Tibial artery (tissue), 4 donors: ENCODE results near the gene TEKT2.

Experiments
- DNase-seq, 2 donors: peaks; one replicate each; pipeline ENCODE4 v3.0.0-alpha.2; 2019
- H3K27ac ChIP-seq, 2 donors: fragments of 200-600 bp; sonication (generic) in 1 of 2; 1 replicate in 1 of 2; 2 replicates in 1 of 2; pipeline ENCODE4 v1.5.1; 2018 to 2019; ENCODE audit warnings: mild to moderate bottlenecking in 1 of 2
- H3K27me3 ChIP-seq, 2 donors: fragments of 200-600 bp; sonication (generic) in 1 of 2; one replicate each; pipeline versions ENCODE4 v1.5.1 to v1.6.0; 2016 to 2019
- H3K36me3 ChIP-seq, 3 donors: fragments of 200-600 bp; sonication (generic) in 2 of 3; one replicate each; pipeline ENCODE4 v1.5.1; 2016 to 2019; ENCODE audit warnings: mild to moderate bottlenecking in 2 of 3
- H3K4me1 ChIP-seq, 4 donors: fragments of 200-600 bp; sonication (generic) in 2 of 4; 1 replicate in 3 of 4; 2 replicates in 1 of 4; pipeline ENCODE4 v1.5.1; 2016 to 2019
- H3K4me3 ChIP-seq, 2 donors: fragments of 200-600 bp; sonication (generic) in 1 of 2; 1 replicate in 1 of 2; 2 replicates in 1 of 2; pipeline ENCODE4 v1.5.1; 2018 to 2019; ENCODE audit warnings: mild to moderate bottlenecking in 2 of 2
- H3K9me3 ChIP-seq, 3 donors: fragments of 200-600 bp; sonication (generic) in 1 of 3; one replicate each; pipeline ENCODE4 v1.5.1; 2016 to 2019
- intact Hi-C: fragments of 100-400 bp; cut with DNase I; formaldehyde crosslinking; loops from one replicate; pipeline ENCODE4 v1.15.0; 2023; ENCODE audit warnings: low total_unique reads
- TF ChIP-seq, protein P1 (sequence below), 2 experiments: fragments of 200-600 bp in 1 of 2; fragments of 450-650 bp in 1 of 2; IDR thresholded peaks; one replicate each; pipeline ENCODE4 v1.5.1; 2017 to 2019; ENCODE audit warnings: antibody characterized with exemption in 2 of 2, mild to moderate bottlenecking in 1 of 2, moderate library complexity in 1 of 2

The TEKT2 gene

GRCh38 chr1:36114371-36114770 lies 30.5 kb downstream of the TEKT2 start:
- TF ChIP-seq, protein P1, sequence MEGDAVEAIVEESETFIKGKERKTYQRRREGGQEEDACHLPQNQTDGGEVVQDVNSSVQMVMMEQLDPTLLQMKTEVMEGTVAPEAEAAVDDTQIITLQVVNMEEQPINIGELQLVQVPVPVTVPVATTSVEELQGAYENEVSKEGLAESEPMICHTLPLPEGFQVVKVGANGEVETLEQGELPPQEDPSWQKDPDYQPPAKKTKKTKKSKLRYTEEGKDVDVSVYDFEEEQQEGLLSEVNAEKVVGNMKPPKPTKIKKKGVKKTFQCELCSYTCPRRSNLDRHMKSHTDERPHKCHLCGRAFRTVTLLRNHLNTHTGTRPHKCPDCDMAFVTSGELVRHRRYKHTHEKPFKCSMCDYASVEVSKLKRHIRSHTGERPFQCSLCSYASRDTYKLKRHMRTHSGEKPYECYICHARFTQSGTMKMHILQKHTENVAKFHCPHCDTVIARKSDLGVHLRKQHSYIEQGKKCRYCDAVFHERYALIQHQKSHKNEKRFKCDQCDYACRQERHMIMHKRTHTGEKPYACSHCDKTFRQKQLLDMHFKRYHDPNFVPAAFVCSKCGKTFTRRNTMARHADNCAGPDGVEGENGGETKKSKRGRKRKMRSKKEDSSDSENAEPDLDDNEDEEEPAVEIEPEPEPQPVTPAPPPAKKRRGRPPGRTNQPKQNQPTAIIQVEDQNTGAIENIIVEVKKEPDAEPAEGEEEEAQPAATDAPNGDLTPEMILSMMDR (IDR thresholded peaks at IDR 0.05): no peak
- intact Hi-C loops: no loop called here
- peak overlapping the region; percentile 83 to 93 for H3K27ac ChIP-seq

GRCh38 chr1:36115200-36115669 lies 31.3 kb downstream of the TEKT2 start:
- TF ChIP-seq, protein P1 (IDR thresholded peaks at IDR 0.05): no peak

More at GRCh38 chr1:36114371-36114770, 30.5 kb downstream of the TEKT2 start:
- Histone ChIP-seq H3K36me3 (peaks cover 0 to 8% (median 0%) of the 10 kb centered on the region in 3 donors), H3K9me3 (no peaks in the 10 kb centered on the region), H3K4me1 (peaks cover 0 to 56% (median 40%) of the 10 kb centered on the region in 4 donors), H3K4me3 (no peak overlapping the region), H3K27me3 (no peaks in the 10 kb centered on the region)
- no peak for DNase-seq

GRCh38 chr1:36115931-36116330 lies 32.0 kb downstream of the TEKT2 start:
- Histone ChIP-seq H3K27me3 (no peaks in the 10 kb centered on the region), H3K9me3 (no peaks in the 10 kb centered on the region), H3K36me3 (peaks cover 0 to 8% (median 0%) of the 10 kb centered on the region in 3 donors), H3K4me3 (no peak overlapping the region), H3K27ac (peak overlapping the region; percentile 83 to 93), H3K4me1 (peaks cover 0 to 71% (median 50%) of the 10 kb centered on the region in 4 donors)
- TF ChIP-seq, protein P1 (IDR thresholded peaks at IDR 0.05): no peak
- no peak for DNase-seq
- intact Hi-C loops: no loop called here

More at GRCh38 chr1:36115200-36115669, 31.3 kb downstream of the TEKT2 start:
- peaks cover 0 to 64% (median 49%) of the 10 kb centered on the region in 4 donors for H3K4me1 ChIP-seq
- no peaks in the 10 kb centered on the region for H3K9me3 ChIP-seq
- DNase-seq: peak; percentile 47 to 93
- peak overlapping the region; percentile 3 to 18 for H3K4me3 ChIP-seq
- H3K36me3 ChIP-seq: peaks cover 0 to 8% (median 0%) of the 10 kb centered on the region in 3 donors
- intact Hi-C loops: no loop called here
- no peaks in the 10 kb centered on the region for H3K27me3 ChIP-seq
- H3K27ac ChIP-seq: peak overlapping the region; percentile 83 to 93

GRCh38 chr1:36116901-36117300 lies 33.0 kb downstream of the TEKT2 start:
- Histone ChIP-seq H3K9me3 (no peaks in the 10 kb centered on the region), H3K36me3 (peaks cover 0 to 8% (median 0%) of the 10 kb centered on the region in 3 donors), H3K4me3 (no peak overlapping the region), H3K27me3 (no peaks in the 10 kb centered on the region), H3K27ac (peak overlapping the region; percentile 83 to 93), H3K4me1 (peaks cover 0 to 74% (median 50%) of the 10 kb centered on the region in 4 donors)
- no peak for DNase-seq
- TF ChIP-seq, protein P1 (IDR thresholded peaks at IDR 0.05): no peak
- intact Hi-C loops: no loop called here

- Histone ChIP-seq H3K4me1 (peaks cover 0 to 79% (median 53%) of the 10 kb centered on the region in 4 donors), H3K36me3 (no peaks in the 10 kb centered on the region), H3K9me3 (no peaks in the 10 kb centered on the region), H3K27ac (peak overlapping the region; percentile 73 to 93), H3K27me3 (no peaks in the 10 kb centered on the region), H3K4me3 (no peak overlapping the region)
- intact Hi-C loops: no loop called here
- TF ChIP-seq, protein P1 (IDR thresholded peaks at IDR 0.05): no peak
- DNase-seq: no peak
Observed at GRCh38 chr1:36118447-36119204, 34.7 kb downstream of the TEKT2 start.
